GM15510 (cell line): Measurements from ENCODE around the gene PLD5.

Experiments used
- POLR2A ChIP-seq: IDR thresholded peaks from 3 replicates; pipeline ENCODE4 v1.6.1; 2011; ENCODE audit warnings: borderline replicate concordance; ENCODE audit not compliant: insufficient read length; ENCODE audit errors: extremely low read depth

The PLD5 gene

GRCh38 chr1:242404296-242404695, 120.2 kb downstream of the PLD5 start:
- TF ChIP-seq POLR2A = no peak

GRCh38 chr1:242402956-242403355, 121.5 kb downstream of the PLD5 start:
- no peak for TF ChIP-seq POLR2A

- TF ChIP-seq POLR2A = no peak
These were observed 122.6 kb downstream of the PLD5 start for GRCh38 chr1:242401937-242402336.

- TF ChIP-seq POLR2A = no peak
These were observed 126.1 kb downstream of the PLD5 start for GRCh38 chr1:242398351-242398750.

- TF ChIP-seq POLR2A = no peak
These were observed 132.6 kb downstream of the PLD5 start for GRCh38 chr1:242391896-242392295.

GRCh38 chr1:242349636-242350035, 174.9 kb downstream of the PLD5 start:
- no peak for TF ChIP-seq POLR2A

GRCh38 chr1:242318140-242318539, 206.4 kb downstream of the PLD5 start:
- no peak for TF ChIP-seq POLR2A

- TF ChIP-seq POLR2A = no peak
These were observed 279.2 kb downstream of the PLD5 start for GRCh38 chr1:242245255-242245654.

GRCh38 chr1:242243472-242243871, 281.0 kb downstream of the PLD5 start:
- no peak for TF ChIP-seq POLR2A

- no peak for TF ChIP-seq POLR2A
These were observed 281.5 kb downstream of the PLD5 start for GRCh38 chr1:242242983-242243382.

- TF ChIP-seq POLR2A = no peak
These were observed 282.6 kb downstream of the PLD5 start for GRCh38 chr1:242241936-242242335.

GRCh38 chr1:242240691-242241090, 283.8 kb downstream of the PLD5 start:
- TF ChIP-seq POLR2A = no peak

GRCh38 chr1:242240077-242240476, 284.4 kb downstream of the PLD5 start:
- TF ChIP-seq POLR2A = no peak

GRCh38 chr1:242239398-242239797, 285.1 kb downstream of the PLD5 start:
- TF ChIP-seq POLR2A = no peak

- no peak for TF ChIP-seq POLR2A
These were observed 287.4 kb downstream of the PLD5 start for GRCh38 chr1:242237051-242237450.

- TF ChIP-seq POLR2A = no peak
These were observed 295.5 kb downstream of the PLD5 start for GRCh38 chr1:242228991-242229390.

GRCh38 chr1:242225767-242226573, 298.5 kb downstream of the PLD5 start:
- TF ChIP-seq POLR2A = no peak

GRCh38 chr1:242224461-242224860, 300.0 kb downstream of the PLD5 start:
- TF ChIP-seq POLR2A = no peak

- no peak for TF ChIP-seq POLR2A
These were observed 304.6 kb downstream of the PLD5 start for GRCh38 chr1:242219905-242220304.
